Measurements from ENCODE around the gene DENND4B. TPM values are rescaled to one million over a fixed set of nuclear protein-coding genes. Genes with fewer than 3 reads are reported as not detected.

The DENND4B gene
- total and polyA plus RNA-seq, 10 of the 15 experiments (the other 5 are each of a cell fraction or from before 2014, with no cell fraction given): 12.0 to 74.8 (median 22.7) TPM

DNA sequence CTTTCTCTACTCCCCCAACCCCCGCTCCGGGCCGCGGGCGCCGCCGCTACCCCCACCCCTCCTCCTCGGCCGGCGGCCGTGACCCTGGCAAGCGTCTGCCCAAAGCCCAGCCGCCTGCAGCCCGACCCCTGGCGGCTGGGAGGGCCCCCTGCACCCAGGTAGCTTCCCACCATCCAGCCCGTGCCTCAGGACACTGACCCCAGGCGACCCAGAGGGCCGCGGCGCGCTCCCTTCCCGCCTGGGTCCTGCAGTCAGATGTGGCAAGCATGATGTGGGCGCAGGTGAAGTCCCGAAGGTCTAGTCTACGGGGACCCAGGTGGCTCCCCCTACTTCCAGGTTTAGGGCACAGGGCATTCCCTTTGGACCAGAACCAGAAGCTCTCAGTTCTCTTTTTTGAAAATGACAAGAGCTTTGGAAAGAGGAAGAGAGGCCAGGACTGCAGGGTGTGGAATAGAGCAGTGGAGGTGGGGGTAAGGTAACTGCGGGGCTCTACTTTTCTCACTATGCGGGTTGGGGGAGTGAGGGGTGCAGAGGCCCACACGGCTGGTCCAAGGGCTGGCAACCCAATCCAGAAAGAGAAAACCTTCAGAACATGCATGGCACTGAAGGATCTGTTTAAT is at the start of gene DENND4B (continued):
- no peak for TF ChIP-seq ATF7 (IDR thresholded peaks at IDR 0.05; ENCODE audit: low read depth)
- TF ChIP-seq TCF7 (IDR thresholded peaks at IDR 0.05; ENCODE audit: borderline replicate concordance): no peak
- TF ChIP-seq MTA3 (IDR thresholded peaks at IDR 0.05; ENCODE audit: borderline replicate concordance, low read length): peak; percentile 80; the same call in 1 of the 2 replicates
- TF ChIP-seq TCF3 (IDR thresholded peaks at IDR 0.05; ENCODE audit: borderline replicate concordance, insufficient read depth, low read depth, low read length): peak; percentile 51; the same call in 1 of the 2 replicates
- no peak for TF ChIP-seq HDAC6 (IDR thresholded peaks at IDR 0.05; ENCODE audit: unreplicated experiment)
- no peak for TF ChIP-seq SUPT20H (IDR thresholded peaks at IDR 0.05; ENCODE audit: borderline replicate concordance, control insufficient read depth, low read depth, low read length)
- TF ChIP-seq SMARCA5 (IDR thresholded peaks at IDR 0.05): no peak; the same call in 1 of the 2 replicates
- TF ChIP-seq CHD4 (IDR thresholded peaks at IDR 0.05): no peak
- no peak for TF ChIP-seq WRNIP1 (IDR thresholded peaks at IDR 0.05; ENCODE audit: borderline replicate concordance, low read depth, low read length)
- TF ChIP-seq STAT1 (conservative IDR thresholded peaks at IDR 0.05): no peak
- TF ChIP-seq GABPA (IDR thresholded peaks at IDR 0.05; ENCODE audit: low read depth): no peak
- no peak for TF ChIP-seq IRF3 (IDR thresholded peaks at IDR 0.05)
- TF ChIP-seq BRCA1 (IDR thresholded peaks at IDR 0.05; ENCODE audit: low read depth, low read length): no peak
- TF ChIP-seq ZNF24 (IDR thresholded peaks at IDR 0.05): no peak
- TF ChIP-seq ZNF687 (IDR thresholded peaks at IDR 0.05): no peak
- TF ChIP-seq NRF1 (conservative IDR thresholded peaks at IDR 0.05; ENCODE audit: low read depth, low read length): no peak
- no peak for TF ChIP-seq ZNF384 (IDR thresholded peaks at IDR 0.05; ENCODE audit: borderline replicate concordance, low read depth, low read length)
- no peak for TF ChIP-seq CBX5 (IDR thresholded peaks at IDR 0.05; ENCODE audit: low read depth)
- TF ChIP-seq HDGF (IDR thresholded peaks at IDR 0.05): peak; percentile 79; the same call in 1 of the 2 replicates
- no peak for TF ChIP-seq SIN3A (IDR thresholded peaks at IDR 0.05; ENCODE audit: low read depth, low read length)
- TF ChIP-seq TAF1 (IDR thresholded peaks at IDR 0.05; ENCODE audit: borderline replicate concordance, low read depth, low read length): peak; percentile 73; the same call in 1 of the 2 replicates
- no peak for TF ChIP-seq MAX (IDR thresholded peaks at IDR 0.05; ENCODE audit: low read depth, low read length)
- TF ChIP-seq NFYA (IDR thresholded peaks at IDR 0.05; ENCODE audit: borderline replicate concordance, low read depth, low read length): no peak

Measured in GM12878 (cell line).